ENCODE results near the gene GNAO1. TPM values are rescaled to one million over a fixed set of nuclear protein-coding genes. Genes with fewer than 3 reads are reported as not detected.

Gene GNAO1
- total RNA-seq, 2 experiments from 2014 or later, result 4.2 to 4.5 TPM

DNA sequence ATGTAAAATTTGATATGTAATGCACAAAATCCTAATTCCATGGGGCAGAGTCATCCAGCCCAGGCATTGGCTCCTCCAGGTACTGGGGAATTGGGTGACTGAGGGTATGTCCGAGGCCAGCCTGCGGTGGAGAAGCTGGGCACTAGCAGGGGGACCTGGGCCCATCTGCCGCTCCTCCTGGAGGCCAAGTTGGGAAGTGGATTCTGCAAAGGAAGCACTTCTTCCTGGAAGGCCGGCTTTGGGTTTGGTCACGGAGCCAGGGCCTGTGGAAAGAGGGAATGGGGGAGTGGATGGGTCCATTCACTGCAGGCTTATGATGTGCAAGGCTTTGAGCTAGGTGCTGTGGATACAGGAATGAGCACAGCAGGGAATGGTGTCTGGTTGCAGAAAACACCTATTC is 85.8 kb downstream of the GNAO1 start:
- Mint-ChIP-seq H3K36me3 (ENCODE audit: low read depth) (no peaks in the 10 kb centered on the region), H3K9me3 (peaks cover 3% of the 10 kb centered on the region), H3K27me3 (peaks cover 19% of the 10 kb centered on the region), H3K4me1 (peaks cover 36% of the 10 kb centered on the region), H3K27ac (no peak overlapping the region), H3K4me3 (no peak overlapping the region)
- DNase-seq, result no peak
- ChIA-PET POLR2A (interaction anchor here (0.7 kb wide), 1 partner anchor 13 kb away, joined by 3 read pairs; no protein-coding TSS in a partner anchor), CTCF (no interaction called here)

GRCh38 chr16:56278196-56278855 is 87.0 kb downstream of the GNAO1 start:
- no peak overlapping the region for H3K4me3 Mint-ChIP-seq
- ChIA-PET POLR2A (no interaction called here), CTCF (interaction anchor here (0.9 kb wide), 1 partner anchor 25 kb away, joined by 3 read pairs; no protein-coding TSS in a partner anchor)
- H3K4me1 Mint-ChIP-seq, result peaks cover 36% of the 10 kb centered on the region
- DNase-seq, result no peak
- peak overlapping the region; percentile 75 for H3K27ac Mint-ChIP-seq
- no peaks in the 10 kb centered on the region for H3K36me3 Mint-ChIP-seq (ENCODE audit: low read depth)
- H3K27me3 Mint-ChIP-seq, result peaks cover 17% of the 10 kb centered on the region
- peaks cover 3% of the 10 kb centered on the region for H3K9me3 Mint-ChIP-seq

GRCh38 chr16:56279132-56279531 is 87.8 kb downstream of the GNAO1 start:
- Mint-ChIP-seq H3K4me1 (peaks cover 36% of the 10 kb centered on the region), H3K27me3 (peaks cover 10% of the 10 kb centered on the region), H3K9me3 (peaks cover 3% of the 10 kb centered on the region), H3K4me3 (peak overlapping the region; percentile 60), H3K27ac (peak overlapping the region; percentile 75), H3K36me3 (ENCODE audit: low read depth) (no peaks in the 10 kb centered on the region)
- DNase-seq, result peak; percentile 74
- CTCF ChIA-PET, result interaction anchor here (0.7 to 0.9 kb wide), 3 partner anchors 9 to 24 kb away, joined by 3 to 4 read pairs (median 3); no protein-coding TSS in a partner anchor
- POLR2A ChIA-PET, result no interaction called here

- Mint-ChIP-seq H3K4me3 (no peak overlapping the region), H3K36me3 (ENCODE audit: low read depth) (no peaks in the 10 kb centered on the region), H3K4me1 (peaks cover 36% of the 10 kb centered on the region), H3K27ac (peak overlapping the region; percentile 75), H3K27me3 (peaks cover 3% of the 10 kb centered on the region), H3K9me3 (no peaks in the 10 kb centered on the region)
- ChIA-PET CTCF (interaction anchor here (0.6 to 1.4 kb wide), 3 partner anchors 10 to 76 kb away, joined by 3 read pairs; no protein-coding TSS in a partner anchor), POLR2A (no interaction called here)
- DNase-seq, result no peak
Measured at GRCh38 chr16:56279914-56280313, 88.6 kb downstream of the GNAO1 start.

- Mint-ChIP-seq H3K9me3 (no peaks in the 10 kb centered on the region), H3K4me3 (no peak overlapping the region), H3K36me3 (ENCODE audit: low read depth) (no peaks in the 10 kb centered on the region), H3K4me1 (peaks cover 36% of the 10 kb centered on the region), H3K27me3 (no peaks in the 10 kb centered on the region), H3K27ac (peak overlapping the region; percentile 55)
- ChIA-PET POLR2A (no interaction called here), CTCF (interaction anchor here (1.0 to 1.4 kb wide), 3 partner anchors 11 to 18 kb away, joined by 3 to 4 read pairs (median 3); no protein-coding TSS in a partner anchor)
- DNase-seq, result no peak
Measured at GRCh38 chr16:56281249-56281805, 90.0 kb downstream of the GNAO1 start.

GRCh38 chr16:56282451-56282850 is 91.2 kb downstream of the GNAO1 start:
- H3K4me1 Mint-ChIP-seq, result peaks cover 35% of the 10 kb centered on the region
- no peaks in the 10 kb centered on the region for H3K36me3 Mint-ChIP-seq (ENCODE audit: low read depth)
- no peaks in the 10 kb centered on the region for H3K9me3 Mint-ChIP-seq
- H3K4me3 Mint-ChIP-seq, result no peak overlapping the region
- POLR2A ChIA-PET, result no interaction called here
- CTCF ChIA-PET, result interaction anchor here (1.4 kb wide), 1 partner anchor 36 kb away, joined by 4 read pairs; no protein-coding TSS in a partner anchor
- DNase-seq, result no peak
- H3K27me3 Mint-ChIP-seq, result no peaks in the 10 kb centered on the region
- H3K27ac Mint-ChIP-seq, result no peak overlapping the region

GRCh38 chr16:56284521-56284920 is 93.2 kb downstream of the GNAO1 start:
- Mint-ChIP-seq H3K4me3 (no peak overlapping the region), H3K9me3 (no peaks in the 10 kb centered on the region), H3K4me1 (peaks cover 18% of the 10 kb centered on the region), H3K27ac (no peak overlapping the region), H3K36me3 (ENCODE audit: low read depth) (no peaks in the 10 kb centered on the region), H3K27me3 (no peaks in the 10 kb centered on the region)
- CTCF ChIA-PET, result interaction anchor here (1.3 kb wide), 1 partner anchor 8 kb away, joined by 3 read pairs; no protein-coding TSS in a partner anchor
- POLR2A ChIA-PET, result no interaction called here
- DNase-seq, result no peak

- ChIA-PET POLR2A (no interaction called here), CTCF (interaction anchor here (0.8 kb wide), 1 partner anchor 16 kb away, joined by 3 read pairs; no protein-coding TSS in a partner anchor)
- H3K27ac Mint-ChIP-seq, result no peak overlapping the region
Measured at GRCh38 chr16:56286809-56287208, 95.5 kb downstream of the GNAO1 start.

GRCh38 chr16:56288019-56288418 is 96.7 kb downstream of the GNAO1 start:
- no peak overlapping the region for H3K4me3 Mint-ChIP-seq

More at GRCh38 chr16:56286809-56287208, 95.5 kb downstream of the GNAO1 start:
- Mint-ChIP-seq H3K4me1 (no peaks in the 10 kb centered on the region), H3K36me3 (ENCODE audit: low read depth) (no peaks in the 10 kb centered on the region), H3K27me3 (no peaks in the 10 kb centered on the region), H3K4me3 (no peak overlapping the region), H3K9me3 (no peaks in the 10 kb centered on the region)
- DNase-seq, result no peak

DNA sequence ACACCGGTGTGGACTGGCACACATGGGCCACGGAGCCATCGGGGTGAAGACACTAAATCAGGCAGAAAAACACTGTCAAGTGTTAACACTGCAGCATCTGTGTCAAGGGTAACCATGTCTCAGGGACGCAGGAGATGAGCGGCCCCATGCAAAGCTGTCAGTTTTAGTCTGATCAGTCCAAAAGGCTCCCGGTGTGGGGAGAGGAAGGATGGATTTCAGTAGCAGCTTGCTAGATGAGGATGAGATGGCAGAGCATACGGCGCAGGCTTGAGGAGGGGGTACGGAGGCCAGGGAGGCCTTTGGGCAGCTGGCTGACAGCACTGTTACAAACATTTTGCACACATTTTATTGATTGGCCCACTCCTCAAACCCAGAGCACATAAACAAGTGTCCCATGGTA is 98.1 kb downstream of the GNAO1 start:
- POLR2A ChIA-PET, result no interaction called here
- H3K4me1 Mint-ChIP-seq, result no peaks in the 10 kb centered on the region
- no peak overlapping the region for H3K4me3 Mint-ChIP-seq
- H3K36me3 Mint-ChIP-seq (ENCODE audit: low read depth), result no peaks in the 10 kb centered on the region
- CTCF ChIA-PET, result no interaction called here
- H3K27ac Mint-ChIP-seq, result no peak overlapping the region
- no peaks in the 10 kb centered on the region for H3K27me3 Mint-ChIP-seq
- DNase-seq, result no peak
- H3K9me3 Mint-ChIP-seq, result no peaks in the 10 kb centered on the region

More at GRCh38 chr16:56288019-56288418, 96.7 kb downstream of the GNAO1 start:
- ChIA-PET CTCF (no interaction called here), POLR2A (no interaction called here)
- Mint-ChIP-seq H3K27ac (no peak overlapping the region), H3K4me1 (no peaks in the 10 kb centered on the region), H3K9me3 (no peaks in the 10 kb centered on the region), H3K27me3 (no peaks in the 10 kb centered on the region), H3K36me3 (ENCODE audit: low read depth) (no peaks in the 10 kb centered on the region)
- no peak for DNase-seq

DNA sequence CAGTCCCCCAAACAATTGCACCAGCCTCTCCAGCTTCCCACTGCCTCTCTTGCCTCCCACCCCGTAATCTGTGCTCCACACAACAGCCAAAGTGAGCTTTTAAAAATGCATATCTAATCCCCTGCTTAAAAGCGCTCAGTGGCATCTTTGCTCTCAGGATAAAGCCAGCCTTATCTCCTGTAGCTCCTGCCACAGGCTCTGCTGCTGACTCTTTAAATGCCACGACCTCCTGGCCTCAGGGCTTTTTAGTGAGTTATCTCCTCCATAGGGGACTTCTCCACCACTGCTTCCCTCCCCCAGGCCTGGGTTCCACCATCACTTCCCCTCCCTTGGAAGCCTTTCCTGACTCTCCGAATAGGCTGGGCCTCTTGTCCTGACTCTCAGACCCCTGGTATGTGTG is 98.6 kb downstream of the GNAO1 start:
- POLR2A ChIA-PET, result no interaction called here

DNA sequence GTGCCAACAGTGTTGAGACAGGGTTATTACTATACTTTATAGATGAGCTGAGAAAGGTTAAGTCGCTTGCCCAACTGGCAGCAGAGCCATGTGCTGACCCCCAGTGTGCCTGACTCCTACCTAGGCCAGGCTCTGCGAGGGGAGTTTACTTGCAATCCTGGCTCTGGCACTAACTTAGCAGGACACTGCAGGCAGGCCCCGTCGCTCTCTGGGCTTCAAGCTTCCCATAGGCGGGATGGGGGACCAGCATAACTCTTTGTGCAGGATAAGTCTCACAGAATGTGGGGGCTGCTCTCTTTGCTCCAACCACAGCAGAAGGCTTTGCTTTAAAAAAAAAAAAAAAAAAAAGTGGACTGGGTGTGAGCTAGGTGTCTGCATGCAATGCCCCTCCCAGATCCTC is 102.7 kb downstream of the GNAO1 start:
- DNase-seq, result no peak
- no peaks in the 10 kb centered on the region for H3K9me3 Mint-ChIP-seq
- no peak overlapping the region for H3K27ac Mint-ChIP-seq
- no peak overlapping the region for H3K4me3 Mint-ChIP-seq
- POLR2A ChIA-PET, result no interaction called here
- H3K4me1 Mint-ChIP-seq, result peaks cover 3% of the 10 kb centered on the region
- peaks cover 6% of the 10 kb centered on the region for H3K27me3 Mint-ChIP-seq
- H3K36me3 Mint-ChIP-seq (ENCODE audit: low read depth), result no peaks in the 10 kb centered on the region
- CTCF ChIA-PET, result interaction anchor here (0.8 to 1.0 kb wide), 2 partner anchors 24 to 41 kb away, joined by 3 to 4 read pairs; no protein-coding TSS in a partner anchor

More for the DNA sequence above, 98.6 kb downstream of the GNAO1 start:
- peak overlapping the region; percentile 47 for H3K27ac Mint-ChIP-seq
- H3K4me1 Mint-ChIP-seq, result no peaks in the 10 kb centered on the region
- no peaks in the 10 kb centered on the region for H3K27me3 Mint-ChIP-seq
- no peaks in the 10 kb centered on the region for H3K36me3 Mint-ChIP-seq (ENCODE audit: low read depth)
- no peak overlapping the region for H3K4me3 Mint-ChIP-seq
- H3K9me3 Mint-ChIP-seq, result no peaks in the 10 kb centered on the region
- DNase-seq, result no peak
- CTCF ChIA-PET, result no interaction called here

DNA sequence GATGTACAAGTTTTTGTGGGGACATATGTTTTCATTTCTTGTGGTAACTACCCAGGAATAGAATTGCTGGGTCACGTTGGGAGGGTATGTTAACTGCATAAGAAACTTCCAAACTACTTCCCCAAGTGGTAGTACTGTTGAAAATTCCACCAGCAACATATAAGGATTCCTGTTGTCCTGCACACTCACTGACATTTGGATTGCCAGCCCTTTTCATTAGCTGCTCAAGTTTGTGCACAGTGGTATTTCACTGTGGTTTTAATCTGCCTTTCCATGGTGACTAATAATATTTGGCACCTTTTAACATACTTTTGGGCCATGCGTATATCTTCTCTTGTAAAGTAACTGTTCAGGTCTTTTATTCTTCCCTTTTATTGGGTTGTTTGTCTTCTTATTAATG is 103.3 kb downstream of the GNAO1 start:
- Mint-ChIP-seq H3K9me3 (no peaks in the 10 kb centered on the region), H3K4me1 (peaks cover 3% of the 10 kb centered on the region), H3K27me3 (peaks cover 6% of the 10 kb centered on the region), H3K27ac (no peak overlapping the region), H3K4me3 (no peak overlapping the region), H3K36me3 (ENCODE audit: low read depth) (no peaks in the 10 kb centered on the region)
- ChIA-PET POLR2A (no interaction called here), CTCF (no interaction called here)
- DNase-seq, result no peak
